Neuron (in vitro differentiated cells): Measurements from ENCODE around the gene COL13A1.

Experiments used
- H2AFZ ChIP-seq: one replicate; pipeline ENCODE4 v1.6.1; 2013; ENCODE audit warnings: low read depth, mild to moderate bottlenecking, inconsistent platforms, low read length, moderate library complexity
- H3K27me3 ChIP-seq: one replicate; pipeline ENCODE4 v1.6.1; 2013; ENCODE audit warnings: low read length; ENCODE audit not compliant: insufficient read depth
- H3K36me3 ChIP-seq: one replicate; pipeline ENCODE4 v1.6.1; 2013; ENCODE audit warnings: low read length; ENCODE audit not compliant: insufficient read depth
- H3K4me1 ChIP-seq: one replicate; pipeline ENCODE4 v1.6.1; 2013; ENCODE audit warnings: low read length; ENCODE audit not compliant: insufficient read depth
- H3K4me3 ChIP-seq: 2 replicates; pipeline ENCODE4 v1.5.1; 2013; ENCODE audit warnings: mild to moderate bottlenecking, low read length, moderate library complexity
- H3K9me3 ChIP-seq: one replicate; pipeline ENCODE4 v1.6.1; 2013; ENCODE audit warnings: low read length

COL13A1 gene

GRCh38 chr10:69896606-69897231 lies 95.0 kb downstream of the COL13A1 start:
- no peak overlapping the region for H2AFZ ChIP-seq
- H3K4me3 ChIP-seq = no peak overlapping the region
- no peaks in the 10 kb centered on the region for H3K9me3 ChIP-seq
- H3K36me3 ChIP-seq = no peaks in the 10 kb centered on the region
- H3K4me1 ChIP-seq = peaks cover 36% of the 10 kb centered on the region
- peaks cover 6% of the 10 kb centered on the region for H3K27me3 ChIP-seq

GRCh38 chr10:69897432-69897831 lies 95.7 kb downstream of the COL13A1 start:
- Histone ChIP-seq H2AFZ (no peak overlapping the region), H3K36me3 (no peaks in the 10 kb centered on the region), H3K27me3 (peaks cover 6% of the 10 kb centered on the region), H3K9me3 (no peaks in the 10 kb centered on the region), H3K4me3 (no peak overlapping the region), H3K4me1 (peaks cover 44% of the 10 kb centered on the region)

GRCh38 chr10:69897999-69898398 lies 96.3 kb downstream of the COL13A1 start:
- Histone ChIP-seq H3K9me3 (no peaks in the 10 kb centered on the region), H3K4me1 (peaks cover 45% of the 10 kb centered on the region), H3K36me3 (no peaks in the 10 kb centered on the region), H2AFZ (no peak overlapping the region), H3K27me3 (peaks cover 6% of the 10 kb centered on the region), H3K4me3 (no peak overlapping the region)

GRCh38 chr10:69898524-69898923 lies 96.8 kb downstream of the COL13A1 start:
- Histone ChIP-seq H3K4me1 (peaks cover 45% of the 10 kb centered on the region), H3K4me3 (no peak overlapping the region)

GRCh38 chr10:69898941-69899340 lies 97.2 kb downstream of the COL13A1 start:
- peaks cover 45% of the 10 kb centered on the region for H3K4me1 ChIP-seq
- no peaks in the 10 kb centered on the region for H3K9me3 ChIP-seq
- no peak overlapping the region for H2AFZ ChIP-seq

More at GRCh38 chr10:69898524-69898923, 96.8 kb downstream of the COL13A1 start:
- Histone ChIP-seq H2AFZ (no peak overlapping the region), H3K9me3 (no peaks in the 10 kb centered on the region), H3K36me3 (no peaks in the 10 kb centered on the region), H3K27me3 (peaks cover 6% of the 10 kb centered on the region)

GRCh38 chr10:69899727-69900595 lies 98.3 kb downstream of the COL13A1 start:
- H2AFZ ChIP-seq = no peak overlapping the region
- H3K4me1 ChIP-seq = peaks cover 45% of the 10 kb centered on the region

More at GRCh38 chr10:69898941-69899340, 97.2 kb downstream of the COL13A1 start:
- peaks cover 6% of the 10 kb centered on the region for H3K27me3 ChIP-seq
- no peaks in the 10 kb centered on the region for H3K36me3 ChIP-seq
- no peak overlapping the region for H3K4me3 ChIP-seq

GRCh38 chr10:69901022-69901421 lies 99.3 kb downstream of the COL13A1 start:
- no peaks in the 10 kb centered on the region for H3K27me3 ChIP-seq
- no peak overlapping the region for H3K4me3 ChIP-seq
- H3K36me3 ChIP-seq = no peaks in the 10 kb centered on the region
- H3K9me3 ChIP-seq = no peaks in the 10 kb centered on the region
- H3K4me1 ChIP-seq = peaks cover 41% of the 10 kb centered on the region
- no peak overlapping the region for H2AFZ ChIP-seq

More at GRCh38 chr10:69899727-69900595, 98.3 kb downstream of the COL13A1 start:
- Histone ChIP-seq H3K27me3 (peaks cover 6% of the 10 kb centered on the region), H3K9me3 (no peaks in the 10 kb centered on the region), H3K4me3 (no peak overlapping the region), H3K36me3 (no peaks in the 10 kb centered on the region)

GRCh38 chr10:69901628-69902505 lies 100.2 kb downstream of the COL13A1 start:
- Histone ChIP-seq H3K36me3 (no peaks in the 10 kb centered on the region), H2AFZ (no peak overlapping the region), H3K9me3 (no peaks in the 10 kb centered on the region), H3K4me1 (peaks cover 33% of the 10 kb centered on the region), H3K4me3 (no peak overlapping the region), H3K27me3 (no peaks in the 10 kb centered on the region)

- Histone ChIP-seq H3K4me3 (no peak overlapping the region), H2AFZ (no peak overlapping the region), H3K9me3 (no peaks in the 10 kb centered on the region), H3K36me3 (no peaks in the 10 kb centered on the region), H3K4me1 (peaks cover 21% of the 10 kb centered on the region), H3K27me3 (no peaks in the 10 kb centered on the region)
Observed at GRCh38 chr10:69902835-69903535, 101.3 kb downstream of the COL13A1 start.

GRCh38 chr10:69904533-69904932 lies 102.8 kb downstream of the COL13A1 start:
- Histone ChIP-seq H3K4me3 (no peak overlapping the region), H3K9me3 (no peaks in the 10 kb centered on the region), H3K27me3 (no peaks in the 10 kb centered on the region), H3K36me3 (no peaks in the 10 kb centered on the region), H3K4me1 (peaks cover 13% of the 10 kb centered on the region), H2AFZ (no peak overlapping the region)

- no peaks in the 10 kb centered on the region for H3K36me3 ChIP-seq
Observed at GRCh38 chr10:69906425-69906824, 104.7 kb downstream of the COL13A1 start.

GRCh38 chr10:69907517-69907916 lies 105.8 kb downstream of the COL13A1 start:
- Histone ChIP-seq H3K27me3 (no peaks in the 10 kb centered on the region), H3K36me3 (no peaks in the 10 kb centered on the region), H3K9me3 (no peaks in the 10 kb centered on the region), H3K4me3 (no peak overlapping the region), H2AFZ (no peak overlapping the region), H3K4me1 (peaks cover under 1% of the 10 kb centered on the region)

More at GRCh38 chr10:69906425-69906824, 104.7 kb downstream of the COL13A1 start:
- Histone ChIP-seq H2AFZ (no peak overlapping the region), H3K4me3 (no peak overlapping the region), H3K27me3 (no peaks in the 10 kb centered on the region), H3K4me1 (peaks cover 11% of the 10 kb centered on the region), H3K9me3 (no peaks in the 10 kb centered on the region)
